ENCODE results near the gene YJU2.

- TF ChIP-seq, protein P1, sequence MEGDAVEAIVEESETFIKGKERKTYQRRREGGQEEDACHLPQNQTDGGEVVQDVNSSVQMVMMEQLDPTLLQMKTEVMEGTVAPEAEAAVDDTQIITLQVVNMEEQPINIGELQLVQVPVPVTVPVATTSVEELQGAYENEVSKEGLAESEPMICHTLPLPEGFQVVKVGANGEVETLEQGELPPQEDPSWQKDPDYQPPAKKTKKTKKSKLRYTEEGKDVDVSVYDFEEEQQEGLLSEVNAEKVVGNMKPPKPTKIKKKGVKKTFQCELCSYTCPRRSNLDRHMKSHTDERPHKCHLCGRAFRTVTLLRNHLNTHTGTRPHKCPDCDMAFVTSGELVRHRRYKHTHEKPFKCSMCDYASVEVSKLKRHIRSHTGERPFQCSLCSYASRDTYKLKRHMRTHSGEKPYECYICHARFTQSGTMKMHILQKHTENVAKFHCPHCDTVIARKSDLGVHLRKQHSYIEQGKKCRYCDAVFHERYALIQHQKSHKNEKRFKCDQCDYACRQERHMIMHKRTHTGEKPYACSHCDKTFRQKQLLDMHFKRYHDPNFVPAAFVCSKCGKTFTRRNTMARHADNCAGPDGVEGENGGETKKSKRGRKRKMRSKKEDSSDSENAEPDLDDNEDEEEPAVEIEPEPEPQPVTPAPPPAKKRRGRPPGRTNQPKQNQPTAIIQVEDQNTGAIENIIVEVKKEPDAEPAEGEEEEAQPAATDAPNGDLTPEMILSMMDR (conservative IDR thresholded peaks at IDR 0.05): no peak
- no peak for TF ChIP-seq ZFX (IDR thresholded peaks at IDR 0.05)
Observed at GRCh38 chr19:4279530-4280422, 32.9 kb downstream of the YJU2 start.
